ENCODE data around the gene TRABD2B.

TRABD2B gene

GRCh38 chr1:47818682-47819573 lies 178.3 kb downstream of the TRABD2B start:
- no peak for DNase-seq

- no peak for DNase-seq
These were observed 179.3 kb downstream of the TRABD2B start for GRCh38 chr1:47817861-47818260.

DNA sequence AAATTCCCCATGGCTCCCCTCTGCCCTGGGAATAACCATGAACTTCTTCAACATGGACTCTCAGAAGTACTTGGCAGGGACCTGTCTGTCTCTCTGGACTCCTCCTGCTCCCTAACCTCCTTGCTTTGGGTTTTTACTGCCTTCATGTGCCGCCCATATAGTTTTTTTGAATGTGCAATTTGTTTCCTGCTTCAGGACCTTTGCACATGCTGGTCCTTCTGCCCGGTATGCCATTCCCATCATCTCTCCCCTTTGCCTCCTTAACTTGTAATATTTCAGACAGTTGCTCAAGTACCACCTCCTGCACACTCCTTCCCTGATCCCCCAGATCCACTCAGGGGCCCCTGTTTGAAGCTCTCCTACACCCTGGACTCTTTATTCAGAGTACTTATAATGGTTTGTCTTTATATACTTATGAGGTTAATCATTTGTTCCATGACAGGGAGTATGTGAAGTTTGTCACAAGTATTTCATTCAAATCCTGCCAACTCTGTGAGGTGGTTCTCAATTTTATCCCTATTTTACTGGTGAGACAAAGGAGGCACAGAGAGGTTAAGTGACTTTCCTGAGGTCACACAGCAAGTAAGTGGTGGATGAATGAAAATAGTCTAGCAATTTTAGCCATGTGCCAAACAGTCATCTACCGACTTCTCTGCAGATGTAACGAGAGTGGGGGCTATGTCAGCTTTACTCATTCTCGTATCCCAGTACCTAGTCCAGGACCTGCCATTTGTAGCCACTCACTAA lies 180.7 kb downstream of the TRABD2B start:
- no peak for DNase-seq

DNA sequence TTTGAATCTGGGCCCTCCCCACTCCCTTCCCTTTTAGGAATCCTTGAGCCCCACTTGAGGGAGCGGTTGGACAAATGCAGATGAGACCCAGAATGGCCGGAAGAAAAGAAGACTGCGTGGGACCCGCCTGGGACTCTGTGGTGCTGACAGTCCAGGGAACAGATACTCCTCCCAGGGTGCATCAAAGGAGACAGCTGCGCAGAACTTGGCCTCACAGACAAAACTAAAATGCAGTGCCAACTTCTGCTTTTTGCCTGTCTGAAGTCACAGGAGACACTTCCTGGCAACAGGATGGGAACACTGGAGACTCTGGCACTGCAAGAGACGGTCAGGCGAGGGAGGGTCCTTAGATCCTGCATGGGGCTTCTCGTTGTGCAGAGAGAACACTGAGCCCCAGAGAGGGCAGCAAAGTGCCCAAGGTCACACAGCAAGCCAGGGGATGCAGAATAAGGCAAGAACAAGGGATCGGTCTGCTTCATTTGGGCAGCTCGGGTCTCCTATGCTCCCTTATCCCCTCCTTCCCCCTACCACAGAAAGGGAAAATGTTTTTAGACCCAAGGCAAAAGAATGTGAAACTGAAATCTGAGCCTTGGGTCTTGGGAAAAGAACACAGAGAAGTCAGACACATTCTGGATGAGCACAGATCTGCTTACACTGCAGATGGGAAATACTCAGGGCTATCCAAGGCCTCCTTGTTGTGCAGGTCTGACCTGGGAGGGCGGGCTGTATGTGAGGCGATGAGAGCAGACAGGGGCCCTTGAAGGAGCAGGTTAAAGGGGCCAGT lies 182.4 kb downstream of the TRABD2B start:
- no peak for DNase-seq

DNA sequence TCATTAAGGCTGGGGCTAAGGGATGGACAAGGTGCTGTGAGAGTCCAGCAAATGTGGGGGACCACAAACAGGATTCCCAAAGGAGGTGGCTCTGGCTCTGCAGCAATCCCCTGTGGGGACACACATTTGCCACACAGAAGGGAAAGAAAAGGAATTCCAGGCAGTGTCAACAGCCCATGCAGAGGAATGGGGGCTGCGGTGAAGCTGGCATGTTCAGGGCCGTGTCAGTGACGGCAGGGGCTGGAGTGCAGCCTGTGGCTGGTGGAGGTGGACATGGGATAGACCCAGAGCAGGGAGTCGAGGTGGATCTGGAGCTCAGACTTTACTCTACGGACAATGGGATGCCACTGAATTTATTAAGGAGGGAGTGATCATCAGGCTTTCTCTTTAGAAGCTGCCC lies 183.2 kb downstream of the TRABD2B start:
- DNase-seq: no peak

GRCh38 chr1:47812904-47813514 lies 184.2 kb downstream of the TRABD2B start:
- no peak for DNase-seq

GRCh38 chr1:47810964-47811682 lies 186.1 kb downstream of the TRABD2B start:
- no peak for DNase-seq

DNA sequence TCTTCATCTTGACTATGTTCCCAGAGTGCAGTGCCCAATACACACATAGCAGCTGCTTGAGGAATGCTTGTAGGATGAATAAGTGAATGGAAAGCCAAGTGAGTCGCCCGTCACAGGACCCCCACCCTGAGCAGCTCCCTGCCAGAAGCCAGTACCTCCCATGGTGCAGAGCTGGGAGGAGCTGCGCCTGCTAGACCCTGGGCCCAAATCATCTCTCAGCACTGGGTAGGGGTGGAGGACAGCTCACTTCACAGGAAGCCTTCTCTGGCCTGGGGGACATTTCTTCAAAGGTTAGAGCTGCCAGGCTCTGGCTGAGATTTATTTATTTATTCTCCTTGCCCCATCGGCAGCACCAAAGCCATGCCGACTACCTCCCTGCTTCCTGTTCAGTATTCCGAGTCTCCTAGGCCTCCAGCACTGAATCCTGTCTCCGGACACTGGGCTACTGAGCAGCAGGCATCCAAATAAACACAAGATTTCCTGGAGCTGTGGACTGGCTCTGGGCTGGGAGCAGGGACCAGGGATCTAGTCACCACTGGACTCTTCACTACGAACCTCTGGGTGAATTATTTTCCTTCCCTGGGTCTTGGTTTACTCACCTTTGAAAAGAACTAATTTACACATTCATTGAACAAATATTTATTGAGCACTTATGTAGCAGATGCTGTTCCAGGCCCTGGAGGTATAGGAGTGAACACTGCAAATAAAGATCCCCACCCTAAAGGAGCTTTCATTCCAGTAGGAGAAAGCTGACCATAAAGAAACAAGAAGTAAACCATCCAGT lies 187.7 kb downstream of the TRABD2B start:
- DNase-seq: no peak

DNA sequence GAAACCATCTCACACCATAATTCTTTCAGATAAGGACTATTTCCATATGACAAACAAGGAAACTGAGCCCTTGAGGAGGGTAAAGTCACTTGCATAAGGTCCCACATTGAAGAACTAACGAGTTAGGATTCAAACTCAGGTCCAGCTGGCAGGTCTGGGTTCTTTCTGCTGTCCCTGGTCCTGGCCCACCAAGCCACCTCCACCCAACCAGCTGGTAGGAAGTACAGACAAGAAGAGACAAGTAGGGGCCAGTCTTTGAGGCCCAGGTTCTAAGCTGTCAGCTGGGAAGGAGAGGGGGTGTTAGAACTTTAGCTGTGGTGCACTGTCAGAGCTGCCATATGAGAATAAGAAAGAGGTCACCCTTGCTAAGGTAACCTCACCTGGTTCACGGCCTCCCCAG lies 188.6 kb downstream of the TRABD2B start:
- DNase-seq: no peak

DNA sequence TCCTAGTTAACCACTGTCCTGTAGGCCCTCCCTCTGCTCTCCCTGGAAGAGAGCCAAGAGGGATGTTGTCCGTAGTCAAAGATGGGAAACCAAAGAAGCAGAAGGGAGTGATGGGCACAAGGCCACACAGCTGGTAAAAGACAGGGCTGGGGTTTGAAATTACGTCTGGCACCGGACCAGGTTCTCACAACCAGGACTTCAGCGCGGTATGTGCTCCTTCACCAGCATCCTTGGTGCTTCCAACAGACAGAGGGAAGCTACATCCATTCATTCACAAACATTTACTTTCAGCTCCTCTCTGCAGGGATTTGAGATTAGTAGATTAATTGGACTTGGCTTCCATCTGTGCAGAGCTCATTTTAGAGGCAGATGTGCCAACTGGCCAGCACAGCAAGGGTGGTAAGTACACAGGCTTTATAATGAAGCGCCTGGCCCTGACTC lies 191.2 kb downstream of the TRABD2B start:
- DNase-seq: no peak

DNA sequence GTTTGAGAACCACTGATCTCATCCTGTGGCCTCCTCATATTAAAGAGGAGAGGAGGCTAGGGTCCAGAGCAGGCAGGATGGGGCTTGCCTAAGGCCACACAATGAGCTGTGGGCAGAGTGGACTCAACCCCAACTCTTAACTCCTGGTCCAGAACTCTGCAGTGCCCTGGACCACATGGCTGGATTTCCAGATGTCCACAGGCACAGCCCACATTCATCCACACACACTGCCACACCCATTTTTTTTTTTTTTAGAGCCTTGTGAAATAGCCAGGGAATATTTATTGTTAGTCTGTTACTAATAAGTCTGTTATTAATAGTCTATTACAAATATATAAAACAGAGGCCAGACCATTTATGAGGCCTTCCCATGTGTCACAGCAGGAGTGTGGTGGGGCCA lies 192.2 kb downstream of the TRABD2B start:
- no peak for DNase-seq

DNA sequence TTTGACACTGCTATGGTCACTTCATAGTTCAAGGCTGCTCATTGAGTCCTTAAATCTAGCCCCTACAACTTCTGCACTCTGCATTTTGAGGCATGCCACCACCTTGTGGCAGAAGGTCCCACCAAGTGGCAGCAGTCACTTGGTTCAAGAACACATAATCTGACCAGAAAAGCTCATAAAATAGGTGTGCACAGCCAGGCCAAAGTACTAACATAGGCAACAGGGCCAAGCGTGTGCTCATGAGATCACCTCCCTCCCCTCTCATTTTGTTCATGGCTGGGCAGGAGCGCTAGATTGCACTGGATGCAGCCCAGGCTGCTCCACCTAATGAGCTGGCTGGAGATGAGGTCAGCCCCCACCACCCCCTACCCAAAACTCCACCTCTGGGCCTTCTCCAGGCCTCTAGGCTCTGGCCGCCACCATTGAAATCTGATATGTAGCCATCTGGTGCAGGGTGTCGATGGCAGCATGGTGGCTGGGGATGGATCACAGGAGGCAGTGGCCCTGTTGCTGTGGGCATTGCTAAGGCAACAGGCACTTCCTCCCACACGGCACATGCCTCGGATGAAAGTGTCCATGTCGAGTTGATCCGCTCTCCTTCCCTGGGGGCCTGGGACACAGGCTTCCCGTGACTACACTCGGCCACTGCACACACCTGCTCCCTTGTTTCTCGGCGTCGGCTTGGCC lies 193.2 kb downstream of the TRABD2B start:
- no peak for DNase-seq

DNA sequence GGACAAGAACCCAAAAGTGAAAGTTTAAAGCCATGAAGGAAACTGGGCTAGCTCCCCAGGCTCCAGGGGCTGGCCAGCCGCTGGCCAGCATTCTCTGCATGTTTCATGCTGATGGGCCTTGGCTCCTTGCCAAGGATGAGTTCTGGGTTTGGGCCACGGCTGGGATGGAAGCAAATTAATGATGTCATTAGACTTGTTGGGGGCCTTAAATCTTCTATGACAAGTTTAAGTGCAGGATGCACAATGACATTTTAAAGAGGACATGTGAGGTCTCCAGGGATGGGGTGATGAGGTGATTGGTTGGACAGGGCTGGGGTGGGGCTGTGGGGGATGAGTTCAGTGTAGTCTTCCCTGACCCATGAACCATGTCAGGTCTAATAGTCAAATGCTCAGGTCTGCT lies 199.6 kb downstream of the TRABD2B start:
- DNase-seq: no peak

GRCh38 chr1:47796626-47797025 lies 200.6 kb downstream of the TRABD2B start:
- no peak for DNase-seq

DNA sequence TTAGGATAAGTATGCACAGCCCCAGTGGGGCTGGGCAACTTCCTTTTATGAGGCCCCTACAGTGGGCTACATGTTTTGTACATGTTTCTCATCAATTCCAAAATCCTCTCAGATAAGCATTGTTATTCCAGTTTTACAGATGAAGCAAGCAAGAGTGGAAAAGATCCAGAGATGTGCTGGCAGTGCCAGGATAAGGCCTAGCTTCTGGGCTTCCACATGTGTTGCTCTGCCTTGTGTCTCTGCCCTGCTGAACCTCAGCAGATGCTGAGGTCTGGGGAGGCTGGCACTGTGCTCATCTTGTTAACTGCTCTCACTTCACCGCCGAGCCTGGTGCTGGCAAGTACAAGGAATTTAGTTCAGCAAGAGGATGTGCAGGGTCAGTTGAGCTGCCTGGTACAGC lies 202.1 kb downstream of the TRABD2B start:
- DNase-seq: no peak

DNA sequence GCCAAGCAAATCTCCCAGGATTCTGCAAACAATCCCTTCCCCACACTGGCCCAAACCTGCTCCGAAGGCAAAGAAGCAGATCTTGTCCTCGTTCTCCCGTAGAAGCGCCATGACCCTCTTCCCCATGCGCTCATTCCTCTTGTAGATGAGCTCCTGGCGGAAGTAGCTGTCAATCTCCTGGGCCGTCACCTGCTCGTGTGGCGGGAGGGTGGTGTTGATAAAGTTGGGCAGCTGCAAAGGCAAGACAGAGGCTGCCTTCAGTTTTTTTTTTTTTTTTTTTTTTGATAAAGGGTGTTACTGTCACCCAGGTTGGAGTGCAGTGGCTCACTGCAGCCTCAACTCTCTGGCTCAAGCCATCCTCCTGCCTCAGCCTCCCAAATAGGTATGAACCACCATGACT lies 202.7 kb downstream of the TRABD2B start:
- no peak for DNase-seq

DNA sequence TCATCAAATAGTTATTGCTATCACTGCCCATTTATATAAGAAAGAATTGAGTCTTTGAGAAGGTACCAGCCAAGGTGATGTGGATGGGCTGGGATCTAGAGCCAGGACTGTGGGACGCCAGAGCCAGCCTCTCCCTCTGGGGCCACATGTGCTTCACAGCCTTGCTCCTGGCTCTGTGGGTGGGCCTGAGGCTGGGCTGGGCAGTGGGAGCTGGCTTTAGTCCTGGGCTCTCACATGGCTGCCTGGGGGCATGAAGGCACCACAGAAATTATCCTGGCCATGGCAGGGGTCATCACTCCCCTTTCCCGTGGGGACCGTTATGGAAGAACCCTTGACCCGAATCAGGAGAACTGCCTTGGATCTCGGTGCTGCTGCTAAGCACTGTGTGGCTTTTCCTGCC lies 203.1 kb downstream of the TRABD2B start:
- no peak for DNase-seq

- DNase-seq: no peak
These were observed 203.6 kb downstream of the TRABD2B start for GRCh38 chr1:47793563-47793962.

DNA sequence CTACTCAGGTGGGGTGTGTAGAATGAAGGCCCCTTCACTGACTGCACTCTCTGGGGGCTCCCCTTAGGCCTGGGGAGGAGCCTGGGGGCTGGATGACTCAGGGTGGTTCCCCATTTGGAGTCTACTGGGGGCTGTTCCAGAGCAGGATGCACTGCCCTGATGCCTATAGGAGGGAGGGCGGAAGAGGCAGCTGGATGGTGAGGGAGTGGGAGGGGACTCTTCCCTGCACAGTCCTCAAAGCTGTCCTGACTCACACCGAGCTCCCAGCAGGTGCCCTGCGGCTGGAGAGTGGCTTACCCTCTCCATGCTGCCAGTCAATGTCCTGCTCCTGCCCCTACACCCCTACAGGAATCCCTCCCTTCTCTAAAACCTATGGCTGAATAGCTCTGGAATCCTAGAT lies 204.4 kb downstream of the TRABD2B start:
- DNase-seq: no peak

- DNase-seq: no peak
These were observed 205.1 kb downstream of the TRABD2B start for GRCh38 chr1:47791879-47792608.

All from NCI-H526 treated with DMSO at 0.1 percent for 48 hours (cell line).